GM19240 (cell line): Measurements from ENCODE around the gene UBE2D2.

Source experiments
- DNase-seq: peaks from one replicate; pipeline ENCODE4 v3.0.0; 2011; ENCODE audit warnings: low spot score; ENCODE audit not compliant: insufficient read length

Gene UBE2D2

GRCh38 chr5:139659695-139660101 lies 98.6 kb downstream of the UBE2D2 start:
- DNase-seq: no peak

- no peak for DNase-seq
Measured at GRCh38 chr5:139660105-139660922, 99.2 kb downstream of the UBE2D2 start.

GRCh38 chr5:139660923-139661814 lies 100.0 kb downstream of the UBE2D2 start:
- no peak for DNase-seq

- DNase-seq: no peak
Measured at GRCh38 chr5:139662617-139663016, 101.5 kb downstream of the UBE2D2 start.

- DNase-seq: no peak
Measured at GRCh38 chr5:139663207-139664085, 102.3 kb downstream of the UBE2D2 start.

GRCh38 chr5:139664086-139664693 lies 103.1 kb downstream of the UBE2D2 start:
- peak; percentile 83 for DNase-seq

- DNase-seq: no peak
Measured at GRCh38 chr5:139664727-139665351, 103.7 kb downstream of the UBE2D2 start.

- no peak for DNase-seq
Measured at GRCh38 chr5:139665626-139666025, 104.5 kb downstream of the UBE2D2 start.

GRCh38 chr5:139666551-139666950 lies 105.4 kb downstream of the UBE2D2 start:
- DNase-seq: no peak

- no peak for DNase-seq
Measured at GRCh38 chr5:139667001-139667729, 106.0 kb downstream of the UBE2D2 start.

- no peak for DNase-seq
Measured at GRCh38 chr5:139667730-139668063, 106.6 kb downstream of the UBE2D2 start.

- no peak for DNase-seq
Measured at GRCh38 chr5:139668064-139668880, 107.1 kb downstream of the UBE2D2 start.

GRCh38 chr5:139668924-139669661 lies 108.0 kb downstream of the UBE2D2 start:
- no peak for DNase-seq

GRCh38 chr5:139669662-139670368 lies 108.7 kb downstream of the UBE2D2 start:
- no peak for DNase-seq

GRCh38 chr5:139670369-139671095 lies 109.4 kb downstream of the UBE2D2 start:
- DNase-seq: peak; percentile 79

GRCh38 chr5:139671096-139671841 lies 110.1 kb downstream of the UBE2D2 start:
- no peak for DNase-seq
